IMR-90 (cell line): ENCODE data around the gene ARHGEF2. TPM values are rescaled to one million over a fixed set of nuclear protein-coding genes. Genes with fewer than 3 reads are reported as not detected.

Experiments
- ATAC-seq: fragments of 200-7000 bp; cut with Tn5 transposase; 2 replicates; pipeline ENCODE4 v1.9.1; 2020; ENCODE audit warnings: low read depth, mild to moderate bottlenecking, moderate library complexity
- BruUV-seq: library from RNA; stranded (reverse); fragments of 400-500 nt; replicated peaks from 2 replicates; lab custom pipeline; 2021; lab: Mats Ljungman, UMichigan
- CTCF ChIA-PET: fragments of 300-600 bp; formaldehyde crosslinking; extraction: SDS; loops from one replicate; lab custom pipeline; 2021; ENCODE audit warnings: antibody characterized with exemption; lab: Yijun Ruan, JAX
- POLR2A ChIA-PET: fragments of 300-600 bp; sonication (Branson Sonifier 250); formaldehyde crosslinking; loops from one replicate; lab custom pipeline; 2022; ENCODE audit warnings: antibody characterized with exemption; ENCODE audit not compliant: unreplicated experiment; lab: Charles Lee
- DNase-seq: peaks from one replicate; pipeline ENCODE4 v3.0.0; 2013
- H2AFZ ChIP-seq: replicated peaks from 2 replicates; pipeline ENCODE3; 2013; ENCODE audit warnings: low read length, mild to moderate bottlenecking; ENCODE audit not compliant: poor library complexity
- H2AK5ac ChIP-seq: 2 replicates; pipeline ENCODE4 v1.6.1; 2013; ENCODE audit warnings: low read depth, low read length, inconsistent platforms
- H2AK9ac ChIP-seq: replicated peaks from 2 replicates; pipeline ENCODE3; 2013; ENCODE audit warnings: mild to moderate bottlenecking, low read depth, low read length, moderate library complexity; ENCODE audit not compliant: poor library complexity
- H2BK120ac ChIP-seq: 2 replicates; pipeline ENCODE4 v1.6.1; 2013; ENCODE audit warnings: low read depth, low read length, inconsistent platforms
- H2BK15ac ChIP-seq: 3 replicates; pipeline ENCODE4 v1.6.1; 2013; ENCODE audit warnings: low read depth, low read length, inconsistent platforms
- H2BK20ac ChIP-seq: 2 replicates; pipeline ENCODE4 v1.6.1; 2013; ENCODE audit warnings: low read depth, mild to moderate bottlenecking, inconsistent platforms, low read length, moderate library complexity
- H2BK5ac ChIP-seq: 2 replicates; pipeline ENCODE4 v1.6.1; 2013; ENCODE audit warnings: mild to moderate bottlenecking, low read depth, low read length, inconsistent platforms; ENCODE audit not compliant: poor library complexity, severe bottlenecking
- H3K14ac ChIP-seq: replicated peaks from 2 replicates; pipeline ENCODE4 v1.6.1; 2013; ENCODE audit warnings: low read depth, low read length, inconsistent platforms
- H3K18ac ChIP-seq: 2 replicates; pipeline ENCODE4 v1.6.1; 2013; ENCODE audit warnings: low read depth, low read length, control low read depth
- H3K23ac ChIP-seq: 2 replicates; pipeline ENCODE4 v1.6.1; 2013; ENCODE audit warnings: low read depth, low read length, inconsistent platforms
- H3K27ac ChIP-seq: 2 replicates; pipeline ENCODE4 v1.5.1; 2013; ENCODE audit warnings: mild to moderate bottlenecking, control low read depth, low read length; ENCODE audit not compliant: insufficient read depth
- H3K27me3 ChIP-seq: 2 replicates; pipeline ENCODE4 v1.6.1; 2013; ENCODE audit warnings: low read length; ENCODE audit not compliant: control insufficient read depth, insufficient read depth
- H3K36me3 ChIP-seq: 2 replicates; pipeline ENCODE4 v1.6.1; 2013; ENCODE audit warnings: low read length, mixed read lengths; ENCODE audit not compliant: control insufficient read depth, insufficient read depth
- H3K4ac ChIP-seq: 2 replicates; pipeline ENCODE4 v1.6.1; 2013; ENCODE audit warnings: low read depth, low read length, inconsistent platforms
- H3K4me1 ChIP-seq: 2 replicates; pipeline ENCODE4 v1.6.1; 2013; ENCODE audit warnings: low read length, mixed read lengths; ENCODE audit not compliant: control insufficient read depth, insufficient read depth
- H3K4me2 ChIP-seq: 2 replicates; pipeline ENCODE4 v1.6.1; 2013; ENCODE audit warnings: low read depth, mild to moderate bottlenecking, control low read depth, low read length, moderate library complexity
- H3K4me3 ChIP-seq: 2 replicates; pipeline ENCODE4 v1.5.1; 2013; ENCODE audit warnings: low read depth, mild to moderate bottlenecking, control low read depth, low read length, moderate library complexity; ENCODE audit not compliant: insufficient read depth
- H3K56ac ChIP-seq: 2 replicates; pipeline ENCODE4 v1.6.1; 2013; ENCODE audit warnings: low read length, inconsistent platforms; ENCODE audit not compliant: insufficient read depth; ENCODE audit errors: extremely low read depth
- H3K79me1 ChIP-seq, 2 experiments: 2 replicates each; pipeline ENCODE4 v1.6.1; 2013; ENCODE audit warnings: low read length in 2 of 2, inconsistent platforms in 1 of 2, low read depth in 1 of 2
- H3K9ac ChIP-seq: 2 replicates; pipeline ENCODE4 v1.6.1; 2013; ENCODE audit warnings: low read depth, low read length, control low read depth
- H3K9me1 ChIP-seq: 2 replicates; pipeline ENCODE4 v1.6.1; 2013; ENCODE audit warnings: low read length, inconsistent platforms; ENCODE audit not compliant: insufficient read depth
- H3K9me3 ChIP-seq: 2 replicates; pipeline ENCODE4 v1.6.1; 2013; ENCODE audit warnings: low read length; ENCODE audit not compliant: control insufficient read depth, insufficient read depth
- H4K20me1 ChIP-seq: 2 replicates; pipeline ENCODE4 v1.6.1; 2013; ENCODE audit warnings: low read length, inconsistent platforms; ENCODE audit not compliant: insufficient read depth
- H4K5ac ChIP-seq: 2 replicates; pipeline ENCODE4 v1.6.1; 2013; ENCODE audit warnings: mild to moderate bottlenecking, low read depth, low read length, control low read depth
- H4K8ac ChIP-seq, 2 experiments: 2 replicates each; pipeline ENCODE4 v1.6.1; 2013; ENCODE audit warnings: low read depth in 2 of 2, low read length in 2 of 2, control low read depth in 1 of 2, inconsistent platforms in 1 of 2
- H4K91ac ChIP-seq: 2 replicates; pipeline ENCODE4 v1.6.1; 2013; ENCODE audit warnings: low read depth, low read length, inconsistent platforms; ENCODE audit not compliant: insufficient read depth
- BHLHE40 ChIP-seq: fragments of 150-350 bp; IDR thresholded peaks from 2 replicates; pipeline ENCODE4 v1.6.1; 2016; ENCODE audit warnings: mild to moderate bottlenecking, low read depth, low read length
- RCOR1 ChIP-seq: IDR thresholded peaks from 2 replicates; pipeline ENCODE4 v1.6.1; 2012; ENCODE audit warnings: mild to moderate bottlenecking, low read length, improper control_type of control experiment; ENCODE audit not compliant: insufficient replicate concordance
- RFX5 ChIP-seq: IDR thresholded peaks from 2 replicates; pipeline ENCODE4 v1.8.0; 2012; ENCODE audit warnings: low read depth, mild to moderate bottlenecking, low read length, moderate library complexity
- WGBS, 2 experiments: methylation state at CpG; one replicate each; pipeline versions ENCODE4 v1.1.5 to v1.1.7; 2013; ENCODE audit warnings: missing lambda C conversion rate in 2 of 2; ENCODE audit not compliant: insufficient read length in 1 of 2; ENCODE audit errors: extremely low coverage in 2 of 2; 5-methylcytosine and 5-hydroxymethylcytosine counted together
- dilution Hi-C: fragments of 300-500 bp; cut with HindIII; formaldehyde crosslinking; loops from one replicate; pipeline ENCODE4 v1.14.3; 2018; ENCODE audit warnings: low sequenced_read_pairs; ENCODE audit not compliant: unreplicated experiment
- in situ Hi-C: fragments of 300-500 bp; cut with MboI; formaldehyde crosslinking; loops from 3 replicates; pipeline ENCODE4 v1.14.3; 2019; ENCODE audit warnings: low sequenced_read_pairs, inconsistent platforms, mixed read lengths
- intact Hi-C: fragments of 100-400 bp; cut with micrococcal nuclease; formaldehyde crosslinking; loops from 2 replicates; pipeline ENCODE4 v1.10.0; 2022
- polyA plus RNA-seq, 3 experiments: library from polyadenylated mRNA; depleted of rRNA; stranded (reverse); fragments of >200 nt; gene quantifications; 2 replicates each; pipeline ENCODE4 v1.2.3, GENCODE V29; 2012; ENCODE audit warnings: low replicate concordance in 1 of 3
- total RNA-seq: library from RNA; depleted of rRNA; stranded (reverse); fragments of >200 nt; gene quantifications from 2 replicates; pipeline ENCODE4 v1.2.3, GENCODE V29; 2012
- TF ChIP-seq, protein P1 (sequence below): fragments of 150-350 bp; IDR thresholded peaks from 2 replicates; pipeline ENCODE4 v1.6.1; 2017; ENCODE audit warnings: mild to moderate bottlenecking, antibody characterized with exemption, low read length, low read depth
- TF ChIP-seq, protein P2 (sequence below): fragments of 150-350 bp; IDR thresholded peaks from 2 replicates; pipeline ENCODE4 v1.6.1; 2016; ENCODE audit warnings: low read depth, mild to moderate bottlenecking, low read length, moderate library complexity, borderline replicate concordance

Gene ARHGEF2
- total and polyA plus RNA-seq, 2 of the 4 experiments (the other 2 are of a cell fraction) = 91.8 to 117 TPM

DNA sequence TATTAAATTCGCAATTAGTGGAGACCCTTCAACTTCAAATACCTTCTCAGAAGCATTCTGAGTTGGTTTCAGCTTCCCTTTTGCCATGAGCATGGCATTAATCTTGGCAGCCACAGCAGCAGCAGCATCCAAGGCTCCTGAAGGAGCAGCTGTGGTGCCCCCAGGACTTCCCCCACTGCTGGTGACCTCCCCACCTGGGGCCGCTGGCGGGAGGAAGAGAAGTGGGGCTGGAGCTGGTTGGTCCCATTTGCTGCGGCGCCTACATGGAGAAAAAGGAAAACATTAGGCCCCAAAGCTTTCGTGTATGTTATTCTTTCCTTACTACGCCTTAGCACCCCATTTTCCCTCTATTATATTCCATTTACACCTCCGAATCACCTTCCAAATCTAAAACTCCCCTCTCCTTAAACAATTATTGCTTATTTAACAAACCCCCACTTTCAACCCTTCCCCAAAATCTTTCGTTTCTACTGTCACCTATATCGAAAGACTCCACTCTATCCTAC lies 44.7 kb downstream of the ARHGEF2 start:
- ATAC-seq = no peak
- Histone ChIP-seq H3K4me3 (peak overlapping the region; percentile 78), H4K91ac (peak overlapping the region; percentile 85), H3K9ac (peak overlapping the region; percentile 94), H3K18ac (no peak overlapping the region; the same call in 1 of the 2 replicates), H2AFZ (peak overlapping the region; percentile 72), H2BK20ac (no peak overlapping the region), H2BK15ac (no peak overlapping the region), H3K23ac (peak overlapping the region; percentile 91), H3K56ac (peak overlapping the region; percentile 90), H3K9me3 (no peaks in the 10 kb centered on the region), H3K4me2 (peak overlapping the region; percentile 98), H3K27ac (peak overlapping the region; percentile 93), H3K14ac (peak overlapping the region; percentile 96), H2BK5ac (peak overlapping the region; percentile 86), H3K79me1 (peaks cover 0 to 43% of the 10 kb centered on the region in 2 experiments; a peak in 3 of 4 replicates), H4K5ac (peak overlapping the region; percentile 84), H3K36me3 (peaks cover 30% of the 10 kb centered on the region), H2BK120ac (peak overlapping the region; percentile 51; the same call in 1 of the 2 replicates), H2AK9ac (peak overlapping the region; percentile 97), H3K27me3 (no peaks in the 10 kb centered on the region), H3K4me1 (peaks cover 7% of the 10 kb centered on the region), H3K4ac (peak overlapping the region; percentile 97), H4K20me1 (peaks cover 37% of the 10 kb centered on the region), H3K9me1 (0 out of 2 replicates have a peak, but pooled peaks cover 2% of the 10 kb centered on the region), H2AK5ac (peak overlapping the region; percentile 98), H4K8ac (peak overlapping the region; percentile 40 to 94)
- in situ Hi-C loops (no loop called here), dilution Hi-C loops (no loop called here), intact Hi-C loops (no loop called here)
- BruUV-seq = no TSS peak
- DNase-seq = no peak
- ChIA-PET POLR2A (interaction anchor here (1.1 kb wide), 1 partner anchor 45 kb away, joined by 3 read pairs; the partner anchor contains the start of gene ARHGEF2), CTCF (interaction anchor here (1.4 kb wide), 1 partner anchor 16 kb away, joined by 4 read pairs; no protein-coding TSS in a partner anchor)
- WGBS, 2 experiments = 0 to 96% methylated on average over 2 to 4 of the region's 10 CpGs
- TF ChIP-seq RCOR1 = no peak
- no peak for TF ChIP-seq RFX5
- TF ChIP-seq, protein P1, sequence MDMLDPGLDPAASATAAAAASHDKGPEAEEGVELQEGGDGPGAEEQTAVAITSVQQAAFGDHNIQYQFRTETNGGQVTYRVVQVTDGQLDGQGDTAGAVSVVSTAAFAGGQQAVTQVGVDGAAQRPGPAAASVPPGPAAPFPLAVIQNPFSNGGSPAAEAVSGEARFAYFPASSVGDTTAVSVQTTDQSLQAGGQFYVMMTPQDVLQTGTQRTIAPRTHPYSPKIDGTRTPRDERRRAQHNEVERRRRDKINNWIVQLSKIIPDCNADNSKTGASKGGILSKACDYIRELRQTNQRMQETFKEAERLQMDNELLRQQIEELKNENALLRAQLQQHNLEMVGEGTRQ = no peak
- TF ChIP-seq, protein P2, sequence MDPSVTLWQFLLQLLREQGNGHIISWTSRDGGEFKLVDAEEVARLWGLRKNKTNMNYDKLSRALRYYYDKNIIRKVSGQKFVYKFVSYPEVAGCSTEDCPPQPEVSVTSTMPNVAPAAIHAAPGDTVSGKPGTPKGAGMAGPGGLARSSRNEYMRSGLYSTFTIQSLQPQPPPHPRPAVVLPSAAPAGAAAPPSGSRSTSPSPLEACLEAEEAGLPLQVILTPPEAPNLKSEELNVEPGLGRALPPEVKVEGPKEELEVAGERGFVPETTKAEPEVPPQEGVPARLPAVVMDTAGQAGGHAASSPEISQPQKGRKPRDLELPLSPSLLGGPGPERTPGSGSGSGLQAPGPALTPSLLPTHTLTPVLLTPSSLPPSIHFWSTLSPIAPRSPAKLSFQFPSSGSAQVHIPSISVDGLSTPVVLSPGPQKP = no peak
- TF ChIP-seq BHLHE40 = no peak
